PC-9 (cell line): Measurements from ENCODE around the gene SHISA7. TPM values are rescaled to one million over a fixed set of nuclear protein-coding genes. Genes with fewer than 3 reads are reported as not detected.
"Not testable (repeated sequence)": the region's sequence is repeated elsewhere in the genome, so short reads cannot be mapped to it uniquely, and the experiment has no call there.

Experiments
- BruUV-seq: library from RNA; stranded (reverse); fragments of 400-500 nt; replicated peaks from 2 replicates; lab custom pipeline; 2021; lab: Mats Ljungman, UMichigan
- CTCF ChIA-PET: fragments of 300-600 bp; sonication (Branson Sonifier 250); formaldehyde crosslinking; loops from one replicate; lab custom pipeline; 2022; ENCODE audit warnings: antibody characterized with exemption; lab: Charles Lee
- POLR2A ChIA-PET: fragments of 300-600 bp; sonication (Branson Sonifier 250); formaldehyde crosslinking; loops from one replicate; lab custom pipeline; 2022; ENCODE audit warnings: antibody characterized with exemption; ENCODE audit not compliant: unreplicated experiment; lab: Charles Lee
- DNase-seq, 2 experiments: peaks; one replicate each; pipeline versions ENCODE4 v3.0.0 to v3.0.0-alpha.2; 2015 to 2022; ENCODE audit warnings: mixed read lengths in 1 of 2
- H2AFZ ChIP-seq: fragments of 200-600 bp; sonication (generic); 2 replicates; pipeline ENCODE4 v1.8.1; 2017; ENCODE audit warnings: antibody characterized with exemption
- H3F3A ChIP-seq: fragments of 200-600 bp; sonication (generic); 2 replicates; pipeline ENCODE4 v1.8.1; 2017; ENCODE audit warnings: antibody characterized with exemption, mild to moderate bottlenecking, low read depth; ENCODE audit not compliant: insufficient read depth
- H3K27ac ChIP-seq: fragments of 200-600 bp; sonication (generic); 2 replicates; pipeline ENCODE4 v1.6.1; 2016; ENCODE audit warnings: mixed run types
- H3K27me3 ChIP-seq: fragments of 200-600 bp; sonication (generic); 2 replicates; pipeline ENCODE4 v1.6.1; 2016; ENCODE audit warnings: low read depth, mixed run types; ENCODE audit not compliant: insufficient read depth
- H3K36me3 ChIP-seq: fragments of 200-600 bp; sonication (generic); 2 replicates; pipeline ENCODE4 v1.6.1; 2016; ENCODE audit warnings: low read depth, mixed run types
- H3K4me1 ChIP-seq: fragments of 200-600 bp; sonication (generic); replicated peaks from 2 replicates; pipeline ENCODE4 v1.6.1; 2016; ENCODE audit warnings: mixed run types; ENCODE audit not compliant: insufficient read depth
- H3K4me2 ChIP-seq: fragments of 200-600 bp; sonication (generic); 2 replicates; pipeline ENCODE4 v1.6.1; 2017; ENCODE audit warnings: mixed run types
- H3K4me3 ChIP-seq: fragments of 200-600 bp; sonication (generic); 2 replicates; pipeline ENCODE4 v1.6.1; 2016; ENCODE audit warnings: mixed run types
- H3K79me2 ChIP-seq: fragments of 200-600 bp; sonication (generic); 2 replicates; pipeline ENCODE4 v1.6.1; 2017; ENCODE audit warnings: low read depth, mixed run types
- H3K9me2 ChIP-seq: fragments of 200-600 bp; sonication (generic); 2 replicates; pipeline ENCODE4 v1.8.1; 2017; ENCODE audit warnings: mild to moderate bottlenecking; ENCODE audit not compliant: insufficient read depth
- H3K9me3 ChIP-seq: fragments of 200-600 bp; sonication (generic); 2 replicates; pipeline ENCODE4 v1.8.1; 2016; ENCODE audit warnings: low read depth; ENCODE audit not compliant: insufficient read depth
- H4K20me1 ChIP-seq: fragments of 200-600 bp; sonication (generic); 2 replicates; pipeline ENCODE4 v1.8.1; 2017; ENCODE audit not compliant: insufficient read depth
- EZH2 ChIP-seq: fragments of 200-600 bp; sonication (generic); IDR thresholded peaks from 2 replicates; pipeline ENCODE4 v1.8.0; 2017; ENCODE audit warnings: antibody characterized with exemption, low read depth
- intact Hi-C: fragments of 100-400 bp; cut with micrococcal nuclease; formaldehyde crosslinking; loops from one replicate; pipeline ENCODE4 v1.10.0; 2022; ENCODE audit not compliant: unreplicated experiment
- total RNA-seq: library from RNA; stranded (reverse); gene quantifications from 2 replicates; pipeline ENCODE4 v1.2.3, GENCODE V29; 2021
- TF ChIP-seq, protein P1 (sequence below): fragments of 200-600 bp; sonication (generic); conservative IDR thresholded peaks from 2 replicates; pipeline ENCODE4 v1.6.1; 2017; ENCODE audit warnings: mixed run types, antibody characterized with exemption, mild to moderate bottlenecking, moderate library complexity

SHISA7 gene
- total RNA-seq, 1 experiment from 2014 or later: not detected

DNA sequence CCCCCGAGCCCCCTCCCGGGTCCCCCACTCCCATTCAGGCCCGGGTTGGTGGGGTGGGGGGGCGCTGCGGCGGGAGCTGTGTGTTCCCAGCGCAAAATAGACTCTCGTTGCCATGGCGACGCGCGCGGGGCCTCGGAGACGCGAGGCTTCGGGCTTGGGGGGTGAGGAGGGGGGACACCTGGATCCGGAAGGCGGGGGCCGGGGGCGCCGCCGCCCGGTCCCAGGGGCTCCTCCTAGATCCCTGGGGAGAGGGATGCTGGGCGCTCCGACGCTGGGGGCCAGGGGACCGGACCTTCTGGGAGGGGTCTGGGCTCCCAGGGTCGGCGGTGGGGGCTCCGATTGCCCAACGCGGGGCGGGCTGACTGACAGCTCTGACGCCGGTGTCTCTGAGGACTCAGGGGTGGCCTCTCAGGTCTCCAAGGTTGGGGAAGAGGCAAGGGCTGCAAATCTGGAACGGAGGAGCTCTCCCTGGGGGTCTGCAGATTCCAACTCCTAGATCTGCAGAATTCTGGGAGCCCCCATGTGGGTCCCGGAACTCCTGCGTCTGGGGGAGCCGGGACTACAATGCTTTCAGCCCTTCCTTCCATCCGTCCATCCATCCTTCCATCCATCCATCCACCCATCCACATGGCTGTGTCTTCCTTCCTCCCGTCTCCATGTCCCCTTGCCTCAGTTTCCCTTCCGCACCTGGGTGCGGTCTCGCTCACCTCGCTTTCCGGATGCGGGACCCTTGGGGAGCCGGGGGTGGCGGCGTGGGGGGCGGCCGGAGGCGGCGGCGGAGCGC, 9.1 kb upstream of the SHISA7 start:
- Histone ChIP-seq H4K20me1 (peaks cover 14% of the 10 kb centered on the region), H3K4me1 (no peaks in the 10 kb centered on the region), H3K9me3 (no peaks in the 10 kb centered on the region; the same call in 1 of the 2 replicates), H3F3A (peaks cover 22% of the 10 kb centered on the region), H3K4me2 (no peak overlapping the region), H3K79me2 (no peaks in the 10 kb centered on the region), H3K27me3 (peaks cover 4% of the 10 kb centered on the region; the same call in 1 of the 2 replicates), H3K27ac (no peak overlapping the region), H3K4me3 (no peak overlapping the region), H2AFZ (no peak overlapping the region), H3K36me3 (no peaks in the 10 kb centered on the region), H3K9me2 (no peaks in the 10 kb centered on the region)
- no TSS peak for BruUV-seq
- no peak for DNase-seq
- CTCF ChIA-PET: interaction anchor here (0.6 kb wide), 1 partner anchor 311 kb away, joined by 4 read pairs; no protein-coding TSS in a partner anchor
- intact Hi-C loops: no loop called here
- TF ChIP-seq, protein P1, sequence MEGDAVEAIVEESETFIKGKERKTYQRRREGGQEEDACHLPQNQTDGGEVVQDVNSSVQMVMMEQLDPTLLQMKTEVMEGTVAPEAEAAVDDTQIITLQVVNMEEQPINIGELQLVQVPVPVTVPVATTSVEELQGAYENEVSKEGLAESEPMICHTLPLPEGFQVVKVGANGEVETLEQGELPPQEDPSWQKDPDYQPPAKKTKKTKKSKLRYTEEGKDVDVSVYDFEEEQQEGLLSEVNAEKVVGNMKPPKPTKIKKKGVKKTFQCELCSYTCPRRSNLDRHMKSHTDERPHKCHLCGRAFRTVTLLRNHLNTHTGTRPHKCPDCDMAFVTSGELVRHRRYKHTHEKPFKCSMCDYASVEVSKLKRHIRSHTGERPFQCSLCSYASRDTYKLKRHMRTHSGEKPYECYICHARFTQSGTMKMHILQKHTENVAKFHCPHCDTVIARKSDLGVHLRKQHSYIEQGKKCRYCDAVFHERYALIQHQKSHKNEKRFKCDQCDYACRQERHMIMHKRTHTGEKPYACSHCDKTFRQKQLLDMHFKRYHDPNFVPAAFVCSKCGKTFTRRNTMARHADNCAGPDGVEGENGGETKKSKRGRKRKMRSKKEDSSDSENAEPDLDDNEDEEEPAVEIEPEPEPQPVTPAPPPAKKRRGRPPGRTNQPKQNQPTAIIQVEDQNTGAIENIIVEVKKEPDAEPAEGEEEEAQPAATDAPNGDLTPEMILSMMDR: no peak
- no peak for TF ChIP-seq EZH2
- POLR2A ChIA-PET: no interaction called here

DNA sequence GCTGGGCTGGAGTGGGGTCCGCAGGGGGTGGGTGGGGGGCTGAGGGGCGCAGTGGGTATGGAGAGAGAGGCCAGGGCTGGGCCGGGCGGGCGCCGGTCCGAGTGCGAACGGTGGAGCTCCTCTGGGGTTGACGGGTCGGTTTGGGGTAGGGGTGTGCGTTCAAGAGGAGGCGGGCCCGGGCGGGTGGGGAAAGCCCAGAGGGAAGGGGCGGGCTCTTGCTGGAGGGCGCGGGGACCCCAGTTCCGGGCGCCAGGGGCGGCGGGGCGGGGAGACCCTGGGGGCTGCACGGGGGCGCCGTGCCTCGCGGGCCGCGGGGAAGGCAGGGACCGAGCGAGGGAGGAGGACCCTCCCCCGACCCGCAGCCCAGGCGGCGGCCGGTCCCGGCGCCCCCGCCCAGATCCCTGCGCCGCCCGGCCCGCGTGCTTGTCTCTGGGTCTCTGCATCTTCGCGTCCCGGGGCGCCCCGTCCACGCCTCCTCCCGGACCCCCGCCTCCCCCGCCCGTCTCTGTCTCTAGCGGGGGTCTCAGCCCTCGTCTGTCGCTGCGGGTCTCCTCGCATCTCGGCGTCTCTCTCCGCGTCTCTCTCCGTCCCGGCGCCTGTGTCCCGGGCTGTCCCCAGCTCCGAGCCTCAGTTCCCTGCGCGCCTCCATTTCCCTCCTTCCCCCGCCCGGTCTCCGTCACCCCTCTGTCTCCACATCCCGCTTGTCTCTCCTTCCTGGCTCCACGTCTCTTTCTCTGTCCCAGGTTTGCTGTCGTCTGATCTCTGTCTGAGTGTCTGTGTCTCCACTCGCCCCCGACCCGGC, 8.3 kb upstream of the SHISA7 start:
- intact Hi-C loops: no loop called here
- POLR2A ChIA-PET: no interaction called here
- CTCF ChIA-PET: interaction anchor here (0.6 kb wide), 1 partner anchor 310 kb away, joined by 4 read pairs; no protein-coding TSS in a partner anchor
- no peak overlapping the region for H3K27ac ChIP-seq
- no peak overlapping the region for H3K4me3 ChIP-seq
- H2AFZ ChIP-seq: no peak overlapping the region
- H3K9me3 ChIP-seq: no peaks in the 10 kb centered on the region; the same call in 1 of the 2 replicates
- peaks cover 29% of the 10 kb centered on the region for H3F3A ChIP-seq
- no peak for DNase-seq
- no peak overlapping the region for H3K4me2 ChIP-seq
- no peak for TF ChIP-seq EZH2
- TF ChIP-seq, protein P1: no peak
- H3K27me3 ChIP-seq: peaks cover 9% of the 10 kb centered on the region
- H4K20me1 ChIP-seq: peaks cover 7% of the 10 kb centered on the region
- no TSS peak for BruUV-seq
- H3K4me1 ChIP-seq: no peaks in the 10 kb centered on the region
- no peaks in the 10 kb centered on the region for H3K36me3 ChIP-seq
- no peaks in the 10 kb centered on the region for H3K9me2 ChIP-seq
- H3K79me2 ChIP-seq: no peaks in the 10 kb centered on the region

DNA sequence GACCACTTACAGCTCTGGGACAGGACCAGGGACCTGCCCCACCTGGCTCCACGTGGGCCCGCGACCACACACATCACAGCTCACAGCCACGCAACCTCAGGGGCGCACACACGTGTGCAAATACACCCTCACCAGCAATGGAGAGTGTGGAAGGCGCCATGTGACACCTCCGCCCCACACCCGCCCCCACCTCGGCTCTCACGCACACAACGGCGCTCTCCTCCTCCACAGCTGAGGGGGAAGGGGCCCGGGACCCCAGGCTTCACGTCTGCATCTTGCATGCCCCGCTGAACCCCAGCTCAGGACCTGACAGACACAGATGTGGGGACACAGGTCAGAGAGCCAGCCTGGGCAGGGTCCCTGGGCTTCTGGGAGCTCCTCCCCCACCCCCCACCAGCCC, 6.4 kb upstream of the SHISA7 start:
- peaks cover 2% of the 10 kb centered on the region; the same call in 1 of the 2 replicates for H4K20me1 ChIP-seq
- peaks cover 24% of the 10 kb centered on the region for H3K27me3 ChIP-seq
- H3K36me3 ChIP-seq: no peaks in the 10 kb centered on the region
- BruUV-seq: no TSS peak
- H2AFZ ChIP-seq: no peak overlapping the region
- intact Hi-C loops: no loop called here
- no peak overlapping the region for H3K4me3 ChIP-seq
- ChIA-PET POLR2A (interaction anchor here (0.5 to 0.9 kb wide), 2 partner anchors 231 to 1557 kb away, joined by 3 to 8 read pairs; no protein-coding TSS in a partner anchor), CTCF (no interaction called here)
- no peaks in the 10 kb centered on the region for H3K4me1 ChIP-seq
- no peak for TF ChIP-seq EZH2
- TF ChIP-seq, protein P1: no peak
- no peaks in the 10 kb centered on the region for H3K79me2 ChIP-seq
- H3F3A ChIP-seq: peaks cover 30% of the 10 kb centered on the region
- H3K9me3 ChIP-seq: no peaks in the 10 kb centered on the region; the same call in 1 of the 2 replicates
- H3K4me2 ChIP-seq: no peak overlapping the region
- H3K9me2 ChIP-seq: no peaks in the 10 kb centered on the region
- no peak for DNase-seq
- H3K27ac ChIP-seq: no peak overlapping the region

DNA sequence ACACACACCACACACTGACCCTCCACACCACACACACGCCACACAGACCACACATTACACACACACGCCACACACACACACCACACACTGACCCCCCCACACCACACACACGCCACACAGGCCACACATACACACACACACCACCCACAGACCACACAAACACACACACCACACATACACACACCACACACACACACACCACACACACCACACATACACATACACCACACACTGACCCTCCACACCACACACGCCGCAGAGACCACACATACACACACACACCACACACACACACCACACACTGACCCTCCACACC, 5.0 kb upstream of the SHISA7 start:
- H3K4me2 ChIP-seq, CTCF ChIA-PET, H3K4me3 ChIP-seq, POLR2A ChIA-PET, H3K4me1 ChIP-seq, H2AFZ ChIP-seq, intact Hi-C loops, BruUV-seq, H3K36me3 ChIP-seq, H3K9me2 ChIP-seq, H4K20me1 ChIP-seq, H3K27ac ChIP-seq, DNase-seq, H3K79me2 ChIP-seq, H3K9me3 ChIP-seq: not testable (repeated sequence)
- Histone ChIP-seq H3K27me3 (peaks cover 36% of the 10 kb centered on the region), H3F3A (peaks cover 23% of the 10 kb centered on the region)
